ENCODE data around the gene LRMDA. TPM values are rescaled to one million over a fixed set of nuclear protein-coding genes. Genes with fewer than 3 reads are reported as not detected.

The LRMDA gene
- total RNA-seq, 1 experiment from 2014 or later = 4.8 TPM

- no peaks in the 10 kb centered on the region for H3K9me3 ChIP-seq (ENCODE audit: control insufficient read depth in 1 of 2, insufficient read depth in 1 of 2, low read depth in 1 of 2, low read length in 2 of 2)
- H2AFZ ChIP-seq (ENCODE audit: low read depth, low read length, poor library complexity, severe bottlenecking) = no peak overlapping the region
- H3K9ac ChIP-seq (ENCODE audit: low read length) = no peak overlapping the region
- no peaks in the 10 kb centered on the region for H3K4me1 ChIP-seq (ENCODE audit: control insufficient read depth in 1 of 2, insufficient read depth in 2 of 2, low read length in 2 of 2)
- H4K20me1 ChIP-seq (ENCODE audit: insufficient read depth) = no peaks in the 10 kb centered on the region
- ChIA-PET CTCF (no interaction called here), RAD21 (ENCODE audit: low non-redundant PET in 1 of 2, low total read pairs in 2 of 2, uncharacterized antibody in 2 of 2, unreplicated experiment in 2 of 2) (no interaction called here), POLR2A (no interaction called here)
- no peaks in the 10 kb centered on the region for H3K27me3 ChIP-seq (ENCODE audit: insufficient read depth, low read length)
- no peaks in the 10 kb centered on the region for H3K79me2 ChIP-seq (ENCODE audit: insufficient read depth, low read length)
- no peak for ATAC-seq
- no peak overlapping the region for H3K4me2 ChIP-seq (ENCODE audit: low read length)
- no TSS peak for BruUV-seq (replicated peaks)
- no peak for DNase-seq (ENCODE audit: low read depth, low spot score)
- no peak overlapping the region for H3K27ac ChIP-seq (ENCODE audit: low read depth, low read length)
- H3K36me3 ChIP-seq (ENCODE audit: control insufficient read depth in 1 of 2, insufficient read depth in 2 of 2, low read length in 2 of 2) = no peaks in the 10 kb centered on the region
- TF ChIP-seq FOSL1 (IDR thresholded peaks at IDR 0.05; ENCODE audit: low read depth) = no peak
- intact Hi-C loops (cut with micrococcal nuclease) = no loop called here
- no peaks in the 10 kb centered on the region for H3K9me2 ChIP-seq (ENCODE audit: insufficient read depth)
- no peak overlapping the region for H3K4me3 ChIP-seq (replicated peaks in 1 of 2; ENCODE audit: low read depth in 1 of 2, low read length in 2 of 2)
Observed at GRCh38 chr10:75486591-75486990, 55.2 kb downstream of the LRMDA start.

GRCh38 chr10:75487087-75487754, 55.8 kb downstream of the LRMDA start:
- Histone ChIP-seq H2AFZ (ENCODE audit: low read depth, low read length, poor library complexity, severe bottlenecking) (no peak overlapping the region), H3K27me3 (ENCODE audit: insufficient read depth, low read length) (no peaks in the 10 kb centered on the region), H3K4me2 (ENCODE audit: low read length) (no peak overlapping the region), H3K4me3 (replicated peaks in 1 of 2; ENCODE audit: low read depth in 1 of 2, low read length in 2 of 2) (no peak overlapping the region), H4K20me1 (ENCODE audit: insufficient read depth) (no peaks in the 10 kb centered on the region), H3K9me2 (ENCODE audit: insufficient read depth) (no peaks in the 10 kb centered on the region), H3K27ac (ENCODE audit: low read depth, low read length) (no peak overlapping the region), H3K9ac (ENCODE audit: low read length) (no peak overlapping the region), H3K4me1 (ENCODE audit: control insufficient read depth in 1 of 2, insufficient read depth in 2 of 2, low read length in 2 of 2) (no peaks in the 10 kb centered on the region), H3K9me3 (ENCODE audit: control insufficient read depth in 1 of 2, insufficient read depth in 1 of 2, low read depth in 1 of 2, low read length in 2 of 2) (no peaks in the 10 kb centered on the region), H3K36me3 (ENCODE audit: control insufficient read depth in 1 of 2, insufficient read depth in 2 of 2, low read length in 2 of 2) (no peaks in the 10 kb centered on the region), H3K79me2 (ENCODE audit: insufficient read depth, low read length) (no peaks in the 10 kb centered on the region)
- intact Hi-C loops (cut with micrococcal nuclease) = no loop called here
- ChIA-PET POLR2A (no interaction called here), RAD21 (ENCODE audit: low non-redundant PET in 1 of 2, low total read pairs in 2 of 2, uncharacterized antibody in 2 of 2, unreplicated experiment in 2 of 2) (no interaction called here), CTCF (no interaction called here)
- BruUV-seq (replicated peaks) = no TSS peak
- no peak for TF ChIP-seq SRF (IDR thresholded peaks at IDR 0.05; ENCODE audit: low read depth)
- no peak for TF ChIP-seq ELF1 (IDR thresholded peaks at IDR 0.05; ENCODE audit: borderline replicate concordance, low read depth)
- no peak for TF ChIP-seq ATF3 (IDR thresholded peaks at IDR 0.05)
- TF ChIP-seq EZH2phosphoT487 (IDR thresholded peaks at IDR 0.05; ENCODE audit: borderline replicate concordance) = no peak
- TF ChIP-seq RAD21 (IDR thresholded peaks at IDR 0.05; ENCODE audit: low read depth) = no peak
- no peak for TF ChIP-seq TCF7L2 (IDR thresholded peaks at IDR 0.05; ENCODE audit: borderline replicate concordance, extremely low read depth, insufficient read depth, insufficient read length)
- no peak for TF ChIP-seq ZBTB33 (IDR thresholded peaks at IDR 0.05; ENCODE audit: extremely low read depth, insufficient replicate concordance, low read length)
- TF ChIP-seq ZFX (IDR thresholded peaks at IDR 0.05) = no peak
- TF ChIP-seq JUND (IDR thresholded peaks at IDR 0.05) = no peak
- no peak for TF ChIP-seq MAX (IDR thresholded peaks at IDR 0.05)
- no peak for TF ChIP-seq EZH2 (IDR thresholded peaks at IDR 0.05)
- TF ChIP-seq CTCF (IDR thresholded peaks at IDR 0.05 in 2 of 3, conservative IDR thresholded peaks at IDR 0.05 in 1 of 3; ENCODE audit: borderline replicate concordance in 1 of 3, insufficient read depth in 1 of 3, low read depth in 2 of 3, low read length in 2 of 3) = no peak
- no peak for TF ChIP-seq POLR2A (IDR thresholded peaks at IDR 0.05; ENCODE audit: borderline replicate concordance, extremely low read depth, insufficient read depth, insufficient read length)
- TF ChIP-seq POLR2AphosphoS5 (IDR thresholded peaks at IDR 0.05; ENCODE audit: low read depth, low read length) = no peak
- no peak for TF ChIP-seq ZNF274 (IDR thresholded peaks at IDR 0.05; ENCODE audit: low read depth, low read length)
- no peak for TF ChIP-seq SP1 (IDR thresholded peaks at IDR 0.05; ENCODE audit: low read depth)
- no peak for ATAC-seq
- no peak for DNase-seq (ENCODE audit: low read depth, low spot score)

All from HCT116 (cell line).